ENCODE results near the gene KRTAP4-16. TPM values are rescaled to one million over a fixed set of nuclear protein-coding genes. Genes with fewer than 3 reads are reported as not detected.
"Not testable (repeated sequence)": the region's sequence is repeated elsewhere in the genome, so short reads cannot be mapped to it uniquely, and the experiment has no call there.

The KRTAP4-16 gene
- total RNA-seq, 4 donors from 2014 or later = not detected

- no peak overlapping the region for H3K27ac ChIP-seq
- DNase-seq (ENCODE audit: low spot score in 2 of 2) = no peak
- no peaks in the 10 kb centered on the region for H3K27me3 ChIP-seq
- 84 to 92% methylated on average over 2 of the region's 2 CpGs for WGBS, 2 donors
- H3K4me3 ChIP-seq = no peak overlapping the region
- H3K9me3 ChIP-seq = peaks cover 0 to 25% (median 0%) of the 10 kb centered on the region in 4 donors
- no peaks in the 10 kb centered on the region for H3K4me1 ChIP-seq
- H3K36me3 ChIP-seq = no peaks in the 10 kb centered on the region
- TF ChIP-seq POLR2A (IDR thresholded peaks at IDR 0.05) (no peak), EP300 (IDR thresholded peaks at IDR 0.05) (no peak), CTCF (IDR thresholded peaks at IDR 0.05) (no peak)
These were observed 43.3 kb upstream of the KRTAP4-16 start for GRCh38 chr17:41145261-41145660.

- H3K27ac ChIP-seq = no peak overlapping the region
- H3K9me3 ChIP-seq = peaks cover 0 to 29% (median 0%) of the 10 kb centered on the region in 4 donors
- no peaks in the 10 kb centered on the region for H3K36me3 ChIP-seq
- H3K27me3 ChIP-seq = no peaks in the 10 kb centered on the region
- no peak overlapping the region for H3K4me3 ChIP-seq
- TF ChIP-seq EP300 (IDR thresholded peaks at IDR 0.05) (no peak), CTCF (IDR thresholded peaks at IDR 0.05) (no peak), POLR2A (IDR thresholded peaks at IDR 0.05) (no peak)
- no peaks in the 10 kb centered on the region for H3K4me1 ChIP-seq
- 81 to 86% methylated on average over 1 of the region's 1 CpG for WGBS, 2 donors
- no peak for DNase-seq (ENCODE audit: low spot score in 2 of 2)
These were observed 42.8 kb upstream of the KRTAP4-16 start for GRCh38 chr17:41144846-41145245.

- TF ChIP-seq CTCF (IDR thresholded peaks at IDR 0.05) (no peak), POLR2A (IDR thresholded peaks at IDR 0.05) (no peak), EP300 (IDR thresholded peaks at IDR 0.05) (no peak)
- Histone ChIP-seq H3K27ac (no peak overlapping the region), H3K36me3 (no peaks in the 10 kb centered on the region), H3K4me3 (no peak overlapping the region), H3K9me3 (peaks cover 0 to 31% (median 0%) of the 10 kb centered on the region in 4 donors), H3K4me1 (no peaks in the 10 kb centered on the region), H3K27me3 (no peaks in the 10 kb centered on the region)
- no peak for DNase-seq (ENCODE audit: low spot score in 2 of 2)
These were observed 39.4 kb upstream of the KRTAP4-16 start for GRCh38 chr17:41141361-41141760.

GRCh38 chr17:41140360-41141131, 38.5 kb upstream of the KRTAP4-16 start, which contains the start of gene KRTAP4-6:
Gene KRTAP4-6, minus strand, starts transcription at chr17:41140544. Its CDS starts 57 bp downstream, at chr17:41140487.
- TF ChIP-seq POLR2A (IDR thresholded peaks at IDR 0.05) (no peak), EP300 (IDR thresholded peaks at IDR 0.05) (no peak), CTCF (IDR thresholded peaks at IDR 0.05) (no peak)
- no peaks in the 10 kb centered on the region for H3K36me3 ChIP-seq
- peaks cover 0 to 31% (median 0%) of the 10 kb centered on the region in 4 donors for H3K9me3 ChIP-seq
- DNase-seq (ENCODE audit: low spot score in 2 of 2) = no peak
- no peaks in the 10 kb centered on the region for H3K27me3 ChIP-seq
- H3K27ac ChIP-seq = no peak within 1 kb of the TSS
- WGBS, 2 donors = 87 to 93% methylated on average over 5 to 6 of the region's 6 CpGs
- H3K4me1 ChIP-seq = no peaks in the 10 kb centered on the region
- no peak within 1 kb of the TSS for H3K4me3 ChIP-seq

- not testable (repeated sequence) for H3K27ac ChIP-seq; H3K27me3 ChIP-seq; H3K4me1 ChIP-seq; H3K4me3 ChIP-seq; DNase-seq (ENCODE audit: low spot score in 2 of 2); H3K36me3 ChIP-seq
- 91% methylated on average over 12 of the region's 12 CpGs for WGBS, 2 donors
- peaks cover 0 to 31% (median 0%) of the 10 kb centered on the region in 4 donors for H3K9me3 ChIP-seq
These were observed 37.9 kb upstream of the KRTAP4-16 start for GRCh38 chr17:41139865-41140264.

All from tibial nerve (tissue), 4 donors.